HCEC 1CT (cell line): ENCODE results near the gene JUP.

ENCODE experiments used
- DNase-seq: peaks from one replicate; pipeline ENCODE4 v3.0.0-alpha.2; 2017

JUP gene

DNA sequence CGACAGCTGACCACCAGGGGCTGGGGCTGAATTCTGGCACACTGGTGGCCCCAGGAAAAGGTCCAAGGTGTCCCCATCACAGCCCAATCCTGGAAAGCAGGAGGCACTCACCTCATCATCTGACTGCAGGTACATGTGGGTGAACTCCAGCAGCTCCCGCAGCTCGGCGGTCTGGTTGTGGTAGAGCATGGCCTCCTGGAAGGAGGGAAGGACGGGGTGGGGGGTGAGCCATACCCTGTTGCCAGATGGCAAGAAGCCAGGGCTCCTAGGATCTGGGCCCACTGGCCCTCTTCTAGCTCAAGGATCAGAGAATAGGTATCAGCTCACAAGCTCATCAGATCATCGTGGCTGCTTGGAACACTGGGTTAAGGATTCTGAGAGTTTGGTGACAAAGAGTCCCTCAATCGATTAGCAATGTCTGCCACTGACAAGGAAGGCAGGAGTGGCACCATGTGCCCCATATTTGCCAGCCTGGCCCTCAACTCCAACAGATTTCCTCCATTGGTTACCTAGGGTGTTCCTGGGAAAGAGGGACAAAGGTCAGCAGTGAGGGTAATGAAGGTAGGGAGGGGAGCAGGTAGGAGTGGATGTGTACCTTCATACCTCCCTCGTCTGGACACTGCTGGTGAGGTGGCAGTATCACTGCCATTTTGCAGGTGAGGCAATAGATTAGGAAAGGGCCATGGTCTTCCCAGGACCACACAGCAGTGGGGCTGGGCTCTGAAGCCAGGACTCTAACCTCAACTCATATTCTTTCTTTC is 20.4 kb upstream of the JUP start:
- DNase-seq: no peak

DNA sequence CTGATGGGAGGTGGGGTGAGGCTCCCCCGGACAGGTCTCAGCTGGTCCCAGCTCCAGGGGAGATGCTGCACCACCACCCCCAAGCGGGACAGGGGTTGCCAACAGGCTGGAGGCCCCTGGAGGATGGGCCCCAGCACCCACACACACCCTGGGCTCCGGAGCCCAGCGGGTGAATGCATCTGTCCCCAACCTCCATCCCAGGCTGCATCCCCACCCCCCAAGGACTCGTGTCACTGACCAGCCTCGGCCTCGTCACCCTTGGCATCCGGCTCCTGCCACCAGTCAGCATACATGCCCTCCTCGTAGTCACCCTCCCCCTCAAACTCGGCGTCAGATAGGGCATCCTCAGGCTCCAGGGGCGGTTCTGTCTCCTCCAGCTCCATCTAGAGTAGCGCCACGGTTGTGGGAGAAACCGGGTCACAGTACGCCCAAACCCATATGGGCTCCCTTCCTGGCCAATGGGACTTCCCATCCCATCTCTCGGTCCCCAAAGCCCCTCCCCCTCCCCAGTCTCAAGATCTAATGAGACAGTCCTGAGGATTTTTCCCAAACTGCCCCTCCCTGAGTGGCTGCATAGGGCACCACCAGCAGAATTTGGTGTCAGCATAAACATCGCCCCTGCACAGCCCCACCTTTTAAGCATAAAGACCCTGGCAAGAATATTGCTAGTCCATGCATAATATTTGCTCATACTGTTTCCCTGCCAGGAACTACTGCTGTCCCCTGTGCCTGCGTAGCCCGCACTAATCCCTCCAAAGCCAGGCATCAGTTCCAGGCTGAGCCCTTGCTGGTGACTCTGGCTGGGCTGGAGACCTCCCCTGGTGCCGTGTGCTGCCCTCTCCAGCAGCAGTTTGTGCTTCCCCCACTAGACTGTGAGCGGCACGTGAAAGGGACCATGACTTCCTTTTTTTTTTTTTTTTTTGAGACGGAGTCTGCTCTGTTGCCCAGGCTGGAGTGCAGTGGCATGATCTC is 16.8 kb upstream of the JUP start:
- DNase-seq: no peak

DNA sequence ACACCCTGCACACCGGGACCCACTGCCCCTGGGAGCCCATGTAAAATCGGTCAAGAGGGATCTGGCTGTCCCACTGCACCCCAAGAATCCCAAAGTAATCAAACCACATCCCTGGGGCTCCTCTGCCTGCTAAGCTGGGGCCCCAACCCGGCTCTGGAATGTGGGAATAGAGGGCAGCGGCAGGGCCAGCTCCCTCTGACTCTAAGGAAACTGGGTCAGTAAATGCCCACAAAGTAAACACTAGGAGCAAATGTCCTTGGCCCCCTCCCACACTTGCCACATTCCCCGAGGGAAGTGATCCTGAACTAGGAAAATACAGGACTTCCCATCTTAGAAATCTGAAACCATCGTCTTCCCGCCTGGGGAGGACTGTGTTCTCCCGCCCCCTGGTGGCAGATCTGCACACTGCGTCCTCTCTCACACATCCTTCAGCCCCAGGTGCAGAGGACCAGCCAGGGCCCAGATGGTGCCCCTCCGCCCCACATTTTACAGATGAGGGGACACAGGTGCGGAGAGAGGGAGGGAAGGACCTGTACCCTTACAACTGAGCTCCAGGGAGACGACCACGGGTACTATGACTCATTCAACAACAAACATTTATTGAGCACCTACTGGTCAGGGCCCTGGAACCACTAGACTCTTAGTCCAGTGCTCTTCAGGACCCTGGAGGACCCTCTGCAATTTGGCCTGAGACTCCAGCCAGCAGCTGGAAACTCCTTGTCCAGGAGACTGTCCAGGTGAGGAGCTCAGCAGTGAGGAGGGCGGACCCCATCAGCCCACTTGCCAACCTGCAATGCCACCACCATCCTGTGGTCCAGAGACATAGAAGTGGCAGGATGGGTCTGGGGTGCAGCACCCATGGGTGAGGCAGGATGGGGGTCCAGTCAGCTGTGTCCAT is 15.1 kb upstream of the JUP start:
- DNase-seq: peak; percentile 64

DNA sequence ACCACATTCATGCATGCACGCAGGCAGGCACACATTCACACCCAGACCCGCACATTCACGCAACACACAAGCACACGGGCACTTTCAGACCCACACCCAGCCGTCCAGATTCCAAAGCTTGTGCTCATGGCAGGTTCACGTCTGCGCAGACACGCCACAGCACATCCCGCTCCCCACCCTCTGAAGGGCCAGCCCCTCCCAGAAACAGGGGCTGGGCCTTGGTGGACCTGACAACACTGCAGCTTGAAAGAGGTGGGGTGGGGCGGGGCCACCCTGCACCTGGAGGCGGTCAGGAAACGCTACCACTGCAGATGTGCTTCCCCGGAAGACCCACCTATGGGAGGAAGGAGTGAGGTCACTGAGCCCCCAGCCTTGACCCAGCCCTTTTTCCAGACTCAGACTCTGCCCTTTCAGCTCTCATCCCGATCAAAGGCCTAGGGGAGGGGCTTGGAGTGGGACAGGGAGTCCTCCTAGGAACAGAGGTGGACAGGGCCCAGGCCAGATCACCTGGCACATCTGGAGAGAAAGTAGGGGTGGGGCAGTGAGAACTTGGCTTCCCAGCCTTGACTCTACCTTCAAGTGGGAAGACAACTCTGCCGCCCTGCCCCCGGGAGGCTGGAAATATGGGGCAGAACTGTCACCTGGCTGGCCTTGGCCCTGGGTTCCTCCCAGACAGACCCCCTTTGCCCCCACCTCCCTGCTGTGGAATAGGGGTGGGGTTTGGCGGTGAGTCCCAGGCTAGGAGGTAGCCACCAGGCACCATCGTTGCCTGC is 14.3 kb upstream of the JUP start:
- DNase-seq: no peak

DNA sequence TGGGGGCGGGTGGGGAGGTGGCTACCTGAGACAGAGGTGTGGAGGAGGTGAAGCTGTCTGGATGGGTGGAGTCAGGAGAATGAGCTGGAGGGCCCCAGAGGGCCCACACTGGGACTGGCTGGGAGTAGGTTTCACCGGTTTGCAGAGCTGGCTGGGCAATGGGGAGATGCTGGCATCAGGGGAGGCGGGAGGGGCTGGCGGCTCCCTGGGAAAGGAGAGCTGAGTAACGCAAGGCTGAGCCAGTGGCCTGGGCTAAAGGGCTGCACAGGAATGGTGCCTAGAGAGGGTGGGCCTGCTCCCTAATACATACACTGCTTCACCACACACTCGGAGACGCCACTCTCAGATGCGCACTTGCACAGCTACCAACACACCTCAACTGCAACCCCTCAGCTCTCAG is 12.9 kb upstream of the JUP start:
- no peak for DNase-seq

DNA sequence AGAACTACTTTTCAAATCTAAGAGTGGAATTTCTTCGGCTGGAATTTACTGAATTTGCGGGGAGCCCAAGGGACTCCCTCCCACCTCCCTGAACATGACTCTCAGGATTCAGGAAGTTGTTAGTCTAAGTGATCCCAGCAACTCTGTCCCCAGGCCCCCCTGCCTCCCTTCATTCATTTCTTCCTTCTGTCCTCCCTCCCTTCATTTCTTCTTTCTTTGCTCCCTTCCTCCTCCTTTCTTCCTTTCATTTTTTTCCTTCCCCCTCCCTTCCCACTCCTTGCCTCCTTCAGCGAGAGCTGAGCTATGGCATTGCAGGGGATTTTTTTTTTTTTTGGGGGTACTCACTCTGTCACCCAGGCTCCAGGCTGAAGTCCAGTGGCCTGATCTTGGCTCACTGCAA is 10.9 kb upstream of the JUP start:
- no peak for DNase-seq

DNA sequence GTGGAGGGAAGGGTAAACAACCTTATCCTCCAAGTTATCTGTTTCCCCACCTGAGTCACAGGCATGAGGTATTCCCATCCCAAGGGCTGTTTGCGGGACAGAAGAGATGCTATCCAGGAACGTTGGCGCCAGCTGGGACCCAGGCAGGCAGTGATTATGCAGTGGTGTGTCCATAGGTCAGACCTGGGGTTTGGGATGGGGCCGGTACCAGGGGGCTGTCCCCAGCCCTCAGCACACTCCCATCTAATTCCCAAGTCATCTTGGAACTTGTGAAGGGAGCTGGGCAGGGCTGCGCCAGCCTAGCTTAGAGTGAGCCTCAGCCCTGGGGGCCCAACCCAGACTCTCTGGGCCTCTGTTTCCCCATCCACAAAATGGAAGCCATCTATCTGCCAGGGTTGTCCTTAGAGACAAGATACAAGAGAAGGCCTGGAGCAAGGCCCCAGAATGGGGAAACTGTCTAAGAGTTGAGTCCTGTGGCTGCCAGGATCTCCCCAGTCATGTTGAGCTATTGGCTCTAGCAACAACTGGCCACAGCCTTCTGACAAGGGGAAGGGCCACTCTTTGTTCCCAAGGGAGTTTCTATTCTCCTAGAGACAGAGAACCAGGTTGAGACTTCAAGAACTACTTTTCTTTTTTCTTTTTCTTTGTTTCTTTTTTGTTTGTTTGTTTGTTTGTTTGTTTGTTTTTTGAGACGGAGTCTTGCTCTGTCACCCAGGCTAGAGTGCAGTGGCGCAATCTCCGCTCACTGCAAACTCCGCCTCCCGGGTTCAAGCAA is 9.8 kb upstream of the JUP start:
- DNase-seq: no peak

DNA sequence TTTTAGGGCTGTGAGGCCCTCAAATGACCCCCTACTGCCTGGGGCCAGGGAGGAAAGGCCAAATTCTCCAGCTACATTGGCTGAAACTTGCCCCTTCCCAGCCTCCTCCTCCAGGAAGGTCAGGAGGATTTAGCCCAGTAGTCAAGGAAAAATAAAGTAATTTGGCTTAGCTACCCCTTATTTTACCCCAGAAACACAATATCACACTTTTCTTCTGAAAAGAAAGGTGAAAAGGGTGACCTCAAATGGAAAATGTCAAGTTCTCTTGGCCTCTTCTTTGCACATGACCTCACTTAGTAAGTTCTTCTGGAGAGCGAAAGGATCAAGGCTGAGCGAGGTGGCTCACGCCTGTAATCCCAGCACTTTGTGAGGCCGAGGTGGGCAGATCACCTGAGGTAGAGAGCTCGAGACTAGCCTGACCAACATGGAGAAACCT is 8.0 kb upstream of the JUP start:
- DNase-seq: no peak

DNA sequence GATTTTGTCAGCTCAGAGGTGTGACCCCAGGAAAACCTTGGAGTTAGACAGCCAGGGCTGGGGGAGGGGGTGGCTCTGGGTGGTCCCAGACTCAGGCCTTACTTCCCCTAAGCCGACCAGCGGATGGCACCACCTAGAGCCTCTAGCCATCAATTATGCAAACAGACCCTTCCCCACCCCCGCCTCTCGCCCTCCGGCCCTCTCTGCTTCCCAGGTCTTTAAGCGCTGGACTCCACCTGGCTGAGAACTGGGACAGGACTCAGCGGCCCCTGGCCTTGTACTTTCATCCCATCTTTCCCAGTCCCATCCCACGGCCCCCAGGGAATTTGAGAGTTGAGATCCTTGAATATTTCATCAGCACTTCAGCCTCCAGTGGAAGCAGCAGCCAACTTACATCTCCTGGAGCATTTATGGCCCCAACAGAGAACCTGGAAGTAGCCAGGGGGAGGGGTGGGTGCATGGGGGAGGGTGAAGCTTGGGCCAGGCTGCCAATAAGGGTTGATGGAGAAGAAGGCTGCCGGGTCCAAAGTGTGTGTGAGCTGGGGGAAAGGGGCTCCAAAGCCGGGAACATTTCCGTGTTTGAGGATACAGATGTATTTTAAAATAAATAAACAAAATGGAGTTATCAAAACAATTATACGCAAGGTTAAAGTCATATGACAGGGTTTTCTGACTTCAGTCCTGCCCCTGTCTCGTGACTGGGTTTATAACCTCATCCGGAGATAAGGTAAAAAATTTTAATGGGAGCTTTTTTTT is 7.5 kb upstream of the JUP start:
- DNase-seq: no peak

DNA sequence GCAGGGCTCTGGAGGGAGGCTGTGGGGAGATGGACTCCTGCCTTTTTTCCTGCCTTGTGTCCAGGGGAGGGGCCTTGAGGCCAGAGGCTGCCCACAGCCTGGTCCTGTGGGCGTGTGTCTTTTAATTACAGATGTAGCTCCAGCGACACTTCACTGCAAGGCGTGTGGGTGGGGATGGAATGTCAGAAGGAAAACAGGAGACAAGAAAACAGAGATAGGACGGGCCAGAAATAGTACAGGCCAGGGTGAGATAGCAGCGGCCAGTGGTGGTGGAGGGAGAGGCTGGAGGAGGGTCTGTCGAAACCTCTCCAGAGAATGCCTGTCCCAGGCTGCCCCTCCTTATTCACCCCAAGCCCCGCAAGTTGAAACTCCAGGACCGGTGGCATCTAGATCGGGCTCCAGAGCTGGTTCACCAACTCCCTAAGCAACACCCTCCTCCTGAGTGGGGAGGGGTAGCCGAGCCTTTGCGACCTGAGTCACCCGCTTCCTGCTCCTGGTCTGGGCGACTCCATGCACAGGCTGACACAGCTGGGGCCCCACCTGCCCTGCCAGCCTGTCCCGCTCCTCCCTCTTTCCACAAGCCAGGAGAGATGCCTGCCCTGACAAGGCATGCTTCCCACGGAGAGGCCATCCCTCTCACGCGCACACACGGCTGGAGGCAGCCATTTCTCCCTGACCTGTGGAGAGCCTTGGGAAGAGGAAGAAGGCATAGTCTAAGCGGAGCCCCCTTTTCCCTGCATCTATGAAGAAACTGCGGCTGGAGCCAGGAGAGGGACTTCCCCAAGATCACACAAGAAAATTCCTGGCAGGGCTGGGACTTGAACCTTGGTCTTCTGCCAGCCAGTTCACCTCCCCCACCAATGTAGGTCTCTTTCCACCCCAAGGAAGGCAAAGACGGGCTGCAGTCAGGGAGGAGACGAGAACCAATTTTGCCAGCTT is 6.6 kb upstream of the JUP start:
- no peak for DNase-seq

DNA sequence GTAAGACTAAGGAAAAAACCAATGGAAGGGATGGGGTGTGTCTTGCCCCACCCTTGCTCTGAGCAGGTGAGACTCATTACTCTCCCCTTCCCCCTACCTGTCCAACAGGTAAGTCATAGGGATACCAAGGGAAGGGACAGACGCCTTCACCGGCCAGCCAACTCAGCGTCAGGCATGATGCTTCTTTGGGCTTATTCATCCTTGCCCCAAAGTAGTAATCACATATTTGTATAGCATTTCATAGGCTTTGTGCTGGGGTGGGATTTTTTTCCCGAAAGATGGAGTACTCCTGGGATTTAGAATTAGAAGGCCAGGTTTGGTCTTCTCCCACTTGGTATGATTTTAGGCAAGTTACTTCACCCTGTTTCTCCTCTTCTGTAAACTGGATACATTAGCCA is 509 bp upstream of the JUP start:
- DNase-seq: no peak

DNA sequence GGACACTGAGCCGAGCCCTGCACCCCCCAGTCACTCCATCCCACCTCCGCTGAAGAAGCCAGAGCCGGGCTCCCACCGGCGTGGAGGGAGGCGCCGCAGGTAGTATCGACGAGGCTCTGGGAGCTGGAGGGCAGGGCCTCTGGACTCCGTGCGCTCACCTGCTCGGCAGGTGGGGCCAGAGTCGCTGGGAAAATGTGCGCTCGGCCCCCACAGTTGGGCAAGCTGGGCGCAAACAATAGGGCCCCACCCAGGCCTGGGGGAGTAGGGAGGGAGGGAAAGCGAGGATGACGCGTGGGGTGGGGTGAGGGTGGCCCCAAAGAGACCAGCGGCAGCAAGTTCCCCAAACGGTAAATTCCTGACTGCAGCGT is 668 bp downstream of the JUP start:
- no peak for DNase-seq

DNA sequence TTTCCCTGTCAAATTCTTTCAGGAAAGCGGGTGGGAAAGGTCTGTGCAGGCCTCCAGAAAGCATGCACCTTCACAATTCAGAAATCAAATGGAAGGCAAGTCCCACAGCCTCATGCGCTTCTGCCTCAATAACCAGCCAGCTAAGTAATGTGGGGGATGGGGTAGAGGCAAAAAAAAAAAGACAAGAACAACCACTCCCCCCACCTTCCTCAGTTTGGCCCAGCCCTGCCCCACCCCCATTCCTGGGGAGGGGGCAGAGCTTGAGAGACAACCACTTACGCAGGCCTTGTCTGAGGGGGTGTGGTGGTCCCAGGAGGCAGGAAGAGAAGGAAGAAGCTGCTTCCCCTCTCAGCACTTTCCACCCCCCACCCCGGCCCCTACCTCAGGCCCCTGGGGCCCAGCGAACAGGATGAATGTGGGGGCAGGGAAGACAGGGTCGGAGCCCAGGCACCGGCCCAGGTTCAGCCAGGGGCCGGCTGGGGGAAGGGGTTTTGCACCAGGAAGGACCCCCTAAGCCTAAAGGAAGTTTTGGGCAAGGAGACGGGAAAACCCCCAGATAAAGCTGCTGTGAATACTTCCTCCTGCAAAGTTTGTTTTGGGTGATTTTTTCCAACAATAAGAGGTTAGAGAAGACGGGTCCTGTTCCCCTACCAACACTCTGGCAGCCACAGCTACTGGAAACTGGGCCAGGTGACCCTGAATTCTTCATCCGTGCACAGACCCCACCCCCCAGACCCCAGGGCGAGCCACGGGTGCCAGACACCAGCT is 1.2 kb downstream of the JUP start:
- DNase-seq: no peak

DNA sequence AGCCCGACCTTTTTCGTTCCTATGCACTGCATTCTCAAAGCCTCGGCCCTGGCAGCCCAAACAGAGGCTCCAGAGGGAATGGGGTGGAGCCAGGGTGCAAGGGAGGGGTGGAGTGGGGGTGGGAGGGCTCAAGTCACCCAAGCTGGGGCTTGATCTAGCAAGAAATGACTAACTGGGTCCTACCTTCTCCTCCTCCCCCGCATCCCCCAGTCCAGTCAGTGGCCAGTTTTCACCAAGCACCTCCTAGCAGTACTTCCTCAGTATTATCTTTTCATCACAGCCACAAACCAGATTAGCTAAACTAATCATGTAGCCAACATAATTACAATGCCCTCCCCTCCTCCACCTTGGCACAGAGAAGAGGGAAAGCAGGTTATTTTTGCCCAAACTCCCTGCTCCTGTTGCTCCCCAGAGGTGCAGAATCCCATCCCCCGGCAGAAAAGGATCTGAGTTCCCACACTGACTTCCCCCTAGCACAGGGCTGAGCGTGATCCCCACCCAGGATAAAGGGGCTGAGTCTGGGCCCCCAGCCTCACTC is 2.2 kb downstream of the JUP start:
- DNase-seq: no peak

DNA sequence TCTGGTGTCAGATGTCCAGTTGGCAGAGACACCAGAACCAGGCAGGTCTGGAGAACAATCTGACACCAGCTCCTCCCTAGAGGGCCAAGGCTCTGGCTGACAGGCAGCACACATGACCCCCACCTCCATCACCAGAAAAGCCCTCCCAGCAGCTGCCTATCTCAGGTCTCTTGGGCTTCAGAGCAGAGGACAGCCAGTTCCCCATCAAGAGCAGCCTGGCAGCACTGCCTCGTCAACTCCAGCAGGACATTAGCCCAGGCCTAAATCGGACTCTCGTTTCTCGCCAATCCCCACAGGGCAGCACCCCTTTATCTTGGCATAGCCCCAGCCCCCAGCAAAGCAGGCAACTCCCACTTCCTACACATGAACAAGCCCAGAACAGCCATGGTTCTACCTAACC is 4.4 kb downstream of the JUP start:
- no peak for DNase-seq

DNA sequence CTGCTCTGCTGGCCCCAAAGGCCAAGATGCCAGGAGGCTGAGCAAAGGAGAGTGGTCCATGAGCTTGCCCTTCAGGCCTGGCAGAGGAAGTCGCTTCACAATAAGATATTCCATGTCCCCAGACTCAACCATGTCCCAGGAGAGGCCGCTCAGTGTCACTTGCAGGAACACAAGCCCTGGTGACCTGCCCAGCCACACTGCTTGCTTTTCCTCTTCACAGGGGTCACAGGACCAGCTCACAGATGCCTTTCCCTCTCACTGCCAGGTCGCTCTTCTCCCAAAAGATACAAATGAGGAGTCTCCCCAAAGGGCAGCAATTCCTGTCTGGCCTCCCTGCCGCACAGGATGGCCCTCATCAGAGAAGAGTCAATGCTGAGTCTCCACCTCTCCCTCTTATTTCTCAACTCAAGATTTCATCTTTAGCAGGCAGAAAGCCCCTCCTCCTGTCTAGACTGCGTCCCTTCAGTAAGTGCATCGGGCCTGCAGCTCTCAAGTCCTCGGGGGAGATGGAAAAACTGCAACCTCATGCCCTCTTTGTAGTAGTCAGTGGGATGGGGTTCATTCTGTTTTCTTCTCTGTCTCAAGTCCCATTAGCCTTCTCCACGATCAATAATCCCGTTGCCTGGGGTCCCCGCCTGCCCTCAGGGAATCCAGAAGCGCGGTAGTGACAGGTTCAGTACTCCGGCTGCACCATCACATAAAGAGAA is 5.0 kb downstream of the JUP start:
- DNase-seq: no peak

DNA sequence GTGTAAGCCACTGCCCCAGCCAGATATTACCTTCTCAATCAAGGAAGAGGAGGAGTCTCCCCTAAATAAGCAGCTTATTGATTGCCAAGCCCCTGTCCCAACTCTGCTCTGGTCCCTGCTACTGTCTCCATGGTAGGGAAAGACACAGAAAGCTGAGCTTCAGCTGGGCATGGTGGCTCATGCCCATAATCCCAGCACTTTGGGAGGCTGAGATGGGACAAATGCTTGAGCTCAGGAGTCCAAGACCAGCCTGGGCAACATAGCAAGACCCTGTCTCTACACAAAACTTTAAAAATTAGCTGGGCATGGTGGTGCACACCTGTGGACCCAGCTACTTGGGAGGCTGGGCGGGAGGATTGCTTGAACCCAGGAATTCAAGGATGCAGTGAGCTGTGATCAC is 6.6 kb downstream of the JUP start:
- DNase-seq: no peak
